Uterus (tissue), 4 donors: ENCODE data around the gene BPTF. TPM values are rescaled to one million over a fixed set of nuclear protein-coding genes. Genes with fewer than 3 reads are reported as not detected.
"Not testable (repeated sequence)": the region's sequence is repeated elsewhere in the genome, so short reads cannot be mapped to it uniquely, and the experiment has no call there.

Source experiments
- DNase-seq, 2 donors: peaks; one replicate each; pipeline ENCODE4 v3.0.0-alpha.2; 2019 to 2020
- H3K27ac ChIP-seq, 2 donors: fragments of 200-600 bp; sonication (generic); 1 replicate in 1 of 2; 2 replicates in 1 of 2; pipeline ENCODE4 v1.5.1; 2016 to 2018
- H3K27me3 ChIP-seq, 2 donors: fragments of 200-600 bp; sonication (generic); one replicate each; pipeline ENCODE4 v1.5.1; 2018 to 2019; ENCODE audit warnings: control low read depth in 1 of 2
- H3K36me3 ChIP-seq, 2 donors: fragments of 200-600 bp; sonication (generic); one replicate each; pipeline ENCODE4 v1.5.1; 2019; ENCODE audit warnings: control low read depth in 1 of 2
- H3K4me1 ChIP-seq, 2 donors: fragments of 200-600 bp; sonication (generic); one replicate each; pipeline ENCODE4 v1.5.1; 2018 to 2019; ENCODE audit warnings: control low read depth in 1 of 2
- H3K4me3 ChIP-seq, 2 donors: fragments of 200-600 bp; sonication (generic); 1 replicate in 1 of 2; 2 replicates in 1 of 2; pipeline ENCODE4 v1.5.1; 2018 to 2019; ENCODE audit warnings: mild to moderate bottlenecking in 1 of 2
- H3K9me3 ChIP-seq, 2 donors: fragments of 200-600 bp; sonication (generic); one replicate each; pipeline ENCODE4 v1.5.1; 2019; ENCODE audit warnings: control low read depth in 1 of 2
- POLR2A ChIP-seq, 2 donors: fragments of 450-650 bp; IDR thresholded peaks; one replicate each; pipeline ENCODE4 v1.6.1; 2016; ENCODE audit warnings: antibody characterized with exemption in 2 of 2, mild to moderate bottlenecking in 1 of 2, moderate library complexity in 1 of 2
- intact Hi-C: fragments of 100-400 bp; cut with DNase I; formaldehyde crosslinking; loops from one replicate; pipeline ENCODE4 v1.15.1; 2023; ENCODE audit warnings: low total_unique reads
- total RNA-seq, 4 donors: library from RNA; depleted of rRNA in 3 of 4; stranded (reverse); fragments of >200 nt in 3 of 4; gene quantifications; one replicate each; pipeline versions ENCODE4 v1.1.0 to v1.2.4, GENCODE V29; 2014 to 2023
- TF ChIP-seq, protein P1 (sequence below), 4 experiments: fragments of 200-600 bp in 2 of 4; fragments of 450-650 bp in 2 of 4; sonication (generic) in 2 of 4; IDR thresholded peaks; one replicate each; pipeline ENCODE4 v1.5.1; 2016 to 2019; ENCODE audit warnings: antibody characterized with exemption in 4 of 4, mild to moderate bottlenecking in 2 of 4, moderate library complexity in 1 of 4
- donor health status: DM: yes; HTN: yes; CAD: no.

The BPTF gene
- total RNA-seq, 4 donors from 2014 or later, result 67.6 to 183 (median 117) TPM

DNA sequence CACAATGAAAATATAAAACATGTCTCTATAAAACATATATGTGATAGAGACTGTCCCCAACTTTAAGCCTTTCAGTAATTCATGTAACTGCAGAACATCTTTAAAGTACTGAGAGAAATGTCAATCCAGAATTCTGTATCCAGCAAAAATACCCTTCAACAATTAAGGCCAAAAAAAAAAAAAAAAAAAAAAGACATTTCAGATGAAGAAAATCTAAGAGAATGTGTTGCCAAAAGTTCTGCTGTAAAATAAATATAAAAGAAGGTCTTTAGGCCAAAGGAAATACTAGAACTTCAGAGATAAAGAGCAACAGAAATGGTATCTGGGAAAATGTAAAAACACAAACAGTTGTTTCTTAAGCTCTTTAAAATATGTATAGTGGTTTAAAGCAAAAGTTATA is 17.3 kb downstream of the BPTF start:
- H3K4me1 ChIP-seq, result peaks cover 0 to 7% of the 10 kb centered on the region in 2 donors
- TF ChIP-seq POLR2A (IDR thresholded peaks at IDR 0.05), result no peak
- TF ChIP-seq, protein P1, sequence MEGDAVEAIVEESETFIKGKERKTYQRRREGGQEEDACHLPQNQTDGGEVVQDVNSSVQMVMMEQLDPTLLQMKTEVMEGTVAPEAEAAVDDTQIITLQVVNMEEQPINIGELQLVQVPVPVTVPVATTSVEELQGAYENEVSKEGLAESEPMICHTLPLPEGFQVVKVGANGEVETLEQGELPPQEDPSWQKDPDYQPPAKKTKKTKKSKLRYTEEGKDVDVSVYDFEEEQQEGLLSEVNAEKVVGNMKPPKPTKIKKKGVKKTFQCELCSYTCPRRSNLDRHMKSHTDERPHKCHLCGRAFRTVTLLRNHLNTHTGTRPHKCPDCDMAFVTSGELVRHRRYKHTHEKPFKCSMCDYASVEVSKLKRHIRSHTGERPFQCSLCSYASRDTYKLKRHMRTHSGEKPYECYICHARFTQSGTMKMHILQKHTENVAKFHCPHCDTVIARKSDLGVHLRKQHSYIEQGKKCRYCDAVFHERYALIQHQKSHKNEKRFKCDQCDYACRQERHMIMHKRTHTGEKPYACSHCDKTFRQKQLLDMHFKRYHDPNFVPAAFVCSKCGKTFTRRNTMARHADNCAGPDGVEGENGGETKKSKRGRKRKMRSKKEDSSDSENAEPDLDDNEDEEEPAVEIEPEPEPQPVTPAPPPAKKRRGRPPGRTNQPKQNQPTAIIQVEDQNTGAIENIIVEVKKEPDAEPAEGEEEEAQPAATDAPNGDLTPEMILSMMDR (IDR thresholded peaks at IDR 0.05), result no peak
- H3K27ac ChIP-seq, result no peak overlapping the region
- H3K9me3 ChIP-seq, result no peaks in the 10 kb centered on the region
- no peak for DNase-seq
- no peaks in the 10 kb centered on the region for H3K27me3 ChIP-seq
- no peak overlapping the region for H3K4me3 ChIP-seq
- intact Hi-C loops, result no loop called here
- H3K36me3 ChIP-seq, result no peaks in the 10 kb centered on the region

DNA sequence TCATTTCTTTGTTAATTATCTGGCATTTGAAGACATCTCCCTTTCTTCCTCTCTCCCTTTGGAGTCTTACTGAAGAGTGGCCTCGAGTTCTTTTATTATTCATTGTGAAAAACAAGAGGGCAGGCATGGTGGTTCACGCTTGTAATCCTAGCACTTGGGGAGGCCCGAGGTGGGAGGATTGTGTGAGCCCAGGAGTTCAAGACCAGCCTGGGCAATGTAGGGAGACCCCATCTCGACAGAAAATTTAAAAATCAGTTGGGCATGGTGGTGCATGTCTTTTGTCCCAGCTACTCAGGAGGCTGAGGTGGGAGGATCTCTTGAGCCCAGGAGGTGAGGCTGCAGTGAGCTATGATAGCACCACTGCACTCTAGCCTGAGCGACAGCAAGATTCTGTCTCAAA is 20.1 kb downstream of the BPTF start:
- peaks cover 0 to 7% of the 10 kb centered on the region in 2 donors for H3K4me1 ChIP-seq
- DNase-seq, result no peak
- H3K27ac ChIP-seq, result no peak overlapping the region
- no peaks in the 10 kb centered on the region for H3K27me3 ChIP-seq
- H3K9me3 ChIP-seq, result no peaks in the 10 kb centered on the region
- intact Hi-C loops, result no loop called here
- no peaks in the 10 kb centered on the region for H3K36me3 ChIP-seq
- TF ChIP-seq, protein P1 (IDR thresholded peaks at IDR 0.05), result no peak
- TF ChIP-seq POLR2A (IDR thresholded peaks at IDR 0.05), result no peak
- H3K4me3 ChIP-seq, result no peak overlapping the region

DNA sequence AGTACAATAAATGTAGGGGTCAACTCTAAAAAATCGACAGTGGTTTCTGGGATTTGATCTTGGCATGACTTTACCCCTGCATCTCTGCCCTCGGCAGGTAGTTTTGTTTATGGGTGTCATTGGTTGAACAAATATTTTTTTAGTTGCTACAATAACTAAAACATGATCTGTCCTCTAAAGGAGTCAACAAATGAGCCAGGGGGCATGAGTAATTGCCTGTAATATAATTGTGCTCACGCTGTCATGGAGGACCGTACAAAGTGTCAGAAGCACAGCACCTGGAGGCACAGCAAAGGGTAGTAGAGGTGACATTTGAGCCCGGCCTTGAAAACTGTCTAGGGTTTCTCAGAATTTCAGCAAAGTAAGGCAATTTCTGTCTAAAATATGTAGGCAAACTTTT is 22.9 kb downstream of the BPTF start:
- DNase-seq, H3K4me3 ChIP-seq, intact Hi-C loops, H3K9me3 ChIP-seq, H3K4me1 ChIP-seq, H3K27ac ChIP-seq, H3K36me3 ChIP-seq, H3K27me3 ChIP-seq: not testable (repeated sequence)

DNA sequence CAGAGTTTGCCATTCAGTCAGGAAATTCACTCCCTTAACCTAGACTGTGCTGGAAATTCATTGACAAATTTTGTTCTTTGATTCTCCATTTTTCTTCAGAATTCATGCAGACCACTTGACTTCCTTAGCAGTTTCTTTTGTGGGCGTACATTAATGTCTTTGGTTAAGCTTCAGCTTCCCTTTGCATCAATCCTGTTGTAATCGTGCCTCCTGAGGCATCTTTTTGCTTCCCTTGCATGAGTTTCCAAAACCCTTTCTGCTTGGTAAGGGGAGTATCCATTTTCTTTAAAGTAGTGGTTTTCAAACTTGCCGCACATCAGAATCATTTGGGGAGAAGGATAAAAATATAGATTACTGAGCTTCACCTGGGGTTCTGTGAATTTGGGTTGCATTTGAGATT is 23.5 kb downstream of the BPTF start:
- H3K36me3 ChIP-seq, H3K9me3 ChIP-seq, H3K4me1 ChIP-seq, H3K4me3 ChIP-seq, DNase-seq, H3K27me3 ChIP-seq, intact Hi-C loops, H3K27ac ChIP-seq: not testable (repeated sequence)

DNA sequence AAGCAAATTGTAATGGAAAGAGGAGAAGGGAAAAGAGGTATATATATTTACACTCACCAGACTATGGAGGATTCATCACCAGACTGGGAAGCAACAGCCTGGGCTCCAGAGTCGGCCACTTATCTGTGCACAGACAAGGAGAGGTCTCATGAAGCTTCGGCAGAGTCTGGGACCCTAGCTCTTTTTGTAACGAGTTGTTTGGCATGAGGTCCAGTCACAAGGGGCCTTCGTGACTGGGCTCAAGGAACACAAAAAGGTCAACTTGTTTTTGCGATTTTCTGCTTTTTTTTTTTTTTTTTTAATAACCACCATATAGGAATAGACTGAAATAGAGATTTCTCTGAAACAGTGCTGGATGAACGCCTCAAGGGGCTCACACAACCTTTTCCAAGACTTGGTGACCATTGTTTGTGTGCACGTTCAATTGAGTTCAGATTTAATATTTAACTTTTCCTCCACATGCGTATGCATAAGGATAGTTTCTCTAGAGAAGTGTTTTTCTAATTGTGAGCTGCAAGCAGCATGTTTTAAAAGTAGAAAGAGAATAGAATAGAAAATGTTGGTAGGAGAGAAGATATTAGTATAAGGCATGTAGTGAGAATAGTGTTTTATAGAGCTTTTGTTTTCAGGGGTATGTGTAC is 25.8 kb downstream of the BPTF start:
- Histone ChIP-seq H3K4me1 (peaks cover 0 to 1% of the 10 kb centered on the region in 2 donors), H3K27me3 (no peaks in the 10 kb centered on the region), H3K27ac (no peak overlapping the region), H3K36me3 (no peaks in the 10 kb centered on the region), H3K4me3 (no peak overlapping the region), H3K9me3 (no peaks in the 10 kb centered on the region)
- intact Hi-C loops, result no loop called here
- no peak for TF ChIP-seq POLR2A (IDR thresholded peaks at IDR 0.05)
- TF ChIP-seq, protein P1 (IDR thresholded peaks at IDR 0.05), result no peak
- no peak for DNase-seq

DNA sequence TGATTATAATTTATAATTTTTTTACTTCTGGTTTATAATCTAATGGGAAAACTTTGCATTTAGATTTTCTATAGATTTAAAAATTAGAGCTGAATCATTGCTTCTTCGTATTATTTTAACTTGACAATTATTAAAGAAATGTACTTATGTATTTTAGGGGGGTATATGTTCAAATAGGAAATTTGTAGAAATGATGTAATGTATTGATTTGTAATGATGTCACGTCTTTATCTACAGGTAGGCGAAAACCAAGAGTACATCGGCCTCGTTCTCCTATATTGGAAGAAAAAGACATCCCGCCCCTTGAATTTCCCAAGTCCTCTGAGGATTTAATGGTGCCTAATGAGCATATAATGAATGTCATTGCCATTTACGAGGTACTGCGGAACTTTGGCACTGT is 28.4 kb downstream of the BPTF start:
- no peaks in the 10 kb centered on the region for H3K27me3 ChIP-seq
- H3K27ac ChIP-seq, result no peak overlapping the region
- no peaks in the 10 kb centered on the region for H3K4me1 ChIP-seq
- intact Hi-C loops, result no loop called here
- no peaks in the 10 kb centered on the region for H3K9me3 ChIP-seq
- H3K4me3 ChIP-seq, result no peak overlapping the region
- DNase-seq, result no peak
- TF ChIP-seq, protein P1 (IDR thresholded peaks at IDR 0.05), result no peak
- no peak for TF ChIP-seq POLR2A (IDR thresholded peaks at IDR 0.05)
- H3K36me3 ChIP-seq, result no peaks in the 10 kb centered on the region
